SU-DHL-6 (cell line): ENCODE measurements around the gene PPP1R12B.

Experiments used
- H2AFZ ChIP-seq: fragments of 200-600 bp; sonication (generic); 2 replicates; pipeline ENCODE4 v1.6.1; 2014; ENCODE audit warnings: low read depth, mild to moderate bottlenecking, moderate library complexity, mixed read lengths, antibody characterized with exemption, low read length; ENCODE audit not compliant: severe bottlenecking
- H3F3A ChIP-seq: fragments of 200-600 bp; shearing (Covaris generic); 2 replicates; pipeline ENCODE4 v1.6.0; 2016; ENCODE audit warnings: antibody characterized with exemption, mild to moderate bottlenecking; ENCODE audit not compliant: insufficient read depth
- H3K27ac ChIP-seq: fragments of 200-600 bp; sonication (generic); 2 replicates; pipeline ENCODE4 v1.5.1; 2016; ENCODE audit warnings: low read depth, mild to moderate bottlenecking, low read length, moderate library complexity, mixed read lengths
- H3K27me3 ChIP-seq: fragments of 200-600 bp; sonication (generic), shearing (Covaris generic); 2 replicates; pipeline ENCODE4 v1.6.0; 2014; ENCODE audit warnings: mild to moderate bottlenecking, low read length
- H3K36me3 ChIP-seq: fragments of 200-600 bp; sonication (generic); 2 replicates; pipeline ENCODE4 v1.6.1; 2014; ENCODE audit warnings: mild to moderate bottlenecking, low read length, mixed read lengths
- H3K4me2 ChIP-seq: fragments of 300-600, 200-600 bp; shearing (Covaris generic), sonication (generic); 2 replicates; pipeline ENCODE4 v1.6.0; 2014; ENCODE audit warnings: low read length, low read depth, mild to moderate bottlenecking; ENCODE audit not compliant: poor library complexity, severe bottlenecking
- H3K4me3 ChIP-seq: fragments of 200-600 bp; sonication (generic); 2 replicates; pipeline ENCODE4 v1.5.1; 2014; ENCODE audit warnings: antibody characterized with exemption, low read length, mild to moderate bottlenecking, mixed read lengths; ENCODE audit not compliant: insufficient read depth, poor library complexity, severe bottlenecking
- H3K79me2 ChIP-seq: fragments of 200-600 bp; sonication (generic); 2 replicates; pipeline ENCODE4 v1.6.1; 2014; ENCODE audit warnings: mild to moderate bottlenecking, low read length, moderate library complexity; ENCODE audit not compliant: insufficient read depth
- H3K9ac ChIP-seq: fragments of 200-600 bp; sonication (generic); 2 replicates; pipeline ENCODE4 v1.7.0; 2014; ENCODE audit warnings: mild to moderate bottlenecking, low read length
- H3K9me2 ChIP-seq: fragments of 200-600 bp; sonication (generic); replicated peaks from 2 replicates; pipeline ENCODE4 v1.6.1; 2014; ENCODE audit warnings: low read length; ENCODE audit not compliant: insufficient read depth
- H3K9me3 ChIP-seq: fragments of 200-600 bp; sonication (generic); 2 replicates; pipeline ENCODE4 v1.6.1; 2014; ENCODE audit warnings: low read length, mixed read lengths; ENCODE audit not compliant: insufficient read depth
- H4K20me1 ChIP-seq: fragments of 200-600 bp; sonication (generic); 2 replicates; pipeline ENCODE4 v1.6.1; 2014; ENCODE audit warnings: low read depth, mild to moderate bottlenecking, antibody characterized with exemption, low read length, moderate library complexity, mixed read lengths
- EZH2phosphoT487 ChIP-seq: fragments of 200-600 bp; sonication (generic), shearing (Covaris generic); conservative IDR thresholded peaks from 2 replicates; pipeline ENCODE4 v1.6.1; 2018; ENCODE audit warnings: mild to moderate bottlenecking, antibody characterized with exemption, low read length, moderate library complexity, mixed read lengths
- TF ChIP-seq, protein P1 (sequence below): fragments of 200-600 bp; sonication (generic); IDR thresholded peaks from one replicate; pipeline ENCODE4 v1.5.1; 2017; ENCODE audit warnings: antibody characterized with exemption, mild to moderate bottlenecking, low read length, moderate library complexity; ENCODE audit not compliant: insufficient read depth, poor library complexity, severe bottlenecking

Gene PPP1R12B

DNA sequence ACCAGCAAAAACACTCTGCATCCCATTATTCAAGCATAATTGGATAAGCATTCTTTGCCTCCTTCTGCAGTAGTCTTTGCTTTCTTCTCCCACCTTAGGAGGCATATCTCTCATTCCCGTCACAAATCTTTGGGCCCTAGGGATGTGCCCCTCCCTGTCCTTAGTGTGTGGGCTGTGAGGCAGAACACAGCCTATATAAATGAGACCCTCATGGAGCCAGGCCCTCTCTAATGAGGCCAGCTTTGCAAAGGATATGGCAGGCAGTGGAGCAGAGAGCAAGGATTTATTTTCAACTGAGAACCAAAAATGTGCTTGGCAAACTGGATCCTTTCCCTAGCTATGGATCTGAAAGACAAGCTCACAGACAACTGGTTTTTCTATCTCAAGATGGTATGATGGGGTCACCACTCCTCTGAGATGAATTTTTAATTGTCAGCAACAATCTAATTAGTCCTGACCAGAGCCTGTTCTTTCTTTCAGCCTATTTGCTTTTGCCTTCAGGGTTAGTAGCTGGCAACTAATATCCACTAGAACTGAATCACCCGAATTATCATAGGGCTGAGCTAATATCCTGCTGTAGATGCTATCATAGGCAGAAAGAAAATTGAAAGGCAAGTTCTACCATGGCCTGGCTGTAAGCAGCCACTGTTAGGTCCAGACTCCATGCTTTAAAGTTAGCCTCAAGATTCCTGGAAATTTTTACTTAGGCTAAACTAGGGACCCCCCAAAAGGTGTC lies 227.6 kb downstream of the PPP1R12B start:
- H3K36me3 ChIP-seq = no peaks in the 10 kb centered on the region
- no peaks in the 10 kb centered on the region for H3F3A ChIP-seq
- no peak for TF ChIP-seq EZH2phosphoT487
- TF ChIP-seq, protein P1, sequence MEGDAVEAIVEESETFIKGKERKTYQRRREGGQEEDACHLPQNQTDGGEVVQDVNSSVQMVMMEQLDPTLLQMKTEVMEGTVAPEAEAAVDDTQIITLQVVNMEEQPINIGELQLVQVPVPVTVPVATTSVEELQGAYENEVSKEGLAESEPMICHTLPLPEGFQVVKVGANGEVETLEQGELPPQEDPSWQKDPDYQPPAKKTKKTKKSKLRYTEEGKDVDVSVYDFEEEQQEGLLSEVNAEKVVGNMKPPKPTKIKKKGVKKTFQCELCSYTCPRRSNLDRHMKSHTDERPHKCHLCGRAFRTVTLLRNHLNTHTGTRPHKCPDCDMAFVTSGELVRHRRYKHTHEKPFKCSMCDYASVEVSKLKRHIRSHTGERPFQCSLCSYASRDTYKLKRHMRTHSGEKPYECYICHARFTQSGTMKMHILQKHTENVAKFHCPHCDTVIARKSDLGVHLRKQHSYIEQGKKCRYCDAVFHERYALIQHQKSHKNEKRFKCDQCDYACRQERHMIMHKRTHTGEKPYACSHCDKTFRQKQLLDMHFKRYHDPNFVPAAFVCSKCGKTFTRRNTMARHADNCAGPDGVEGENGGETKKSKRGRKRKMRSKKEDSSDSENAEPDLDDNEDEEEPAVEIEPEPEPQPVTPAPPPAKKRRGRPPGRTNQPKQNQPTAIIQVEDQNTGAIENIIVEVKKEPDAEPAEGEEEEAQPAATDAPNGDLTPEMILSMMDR = no peak
- no peaks in the 10 kb centered on the region for H3K9me3 ChIP-seq
- H3K9ac ChIP-seq = no peak overlapping the region
- H3K27ac ChIP-seq = no peak overlapping the region
- no peak overlapping the region for H3K4me3 ChIP-seq
- H3K9me2 ChIP-seq = no peaks in the 10 kb centered on the region
- no peaks in the 10 kb centered on the region for H4K20me1 ChIP-seq
- H3K4me2 ChIP-seq = no peak overlapping the region
- H3K27me3 ChIP-seq = no peaks in the 10 kb centered on the region
- H2AFZ ChIP-seq = no peak overlapping the region
- no peaks in the 10 kb centered on the region for H3K79me2 ChIP-seq

DNA sequence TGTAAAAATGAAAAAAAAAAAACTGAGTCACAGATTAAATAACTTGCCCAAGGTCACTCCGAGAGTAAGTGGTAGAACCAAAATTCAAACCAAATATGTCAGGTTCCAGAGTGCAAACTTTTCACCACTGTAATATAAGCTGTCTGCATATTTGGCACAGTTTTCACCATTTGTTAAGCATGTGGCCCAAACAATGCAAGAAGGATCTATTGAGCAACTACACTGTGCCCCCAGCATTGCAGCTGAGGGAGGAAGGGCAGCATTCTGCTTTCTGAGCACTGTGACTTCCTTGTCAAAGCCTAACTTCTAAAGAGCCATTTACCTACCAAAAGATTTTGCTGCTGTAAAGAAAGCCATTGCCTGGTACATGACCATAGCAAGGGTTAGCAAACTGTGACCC lies 228.3 kb downstream of the PPP1R12B start:
- H3K27ac ChIP-seq = no peak overlapping the region
- H3K4me2 ChIP-seq = no peak overlapping the region
- no peaks in the 10 kb centered on the region for H3K27me3 ChIP-seq

DNA sequence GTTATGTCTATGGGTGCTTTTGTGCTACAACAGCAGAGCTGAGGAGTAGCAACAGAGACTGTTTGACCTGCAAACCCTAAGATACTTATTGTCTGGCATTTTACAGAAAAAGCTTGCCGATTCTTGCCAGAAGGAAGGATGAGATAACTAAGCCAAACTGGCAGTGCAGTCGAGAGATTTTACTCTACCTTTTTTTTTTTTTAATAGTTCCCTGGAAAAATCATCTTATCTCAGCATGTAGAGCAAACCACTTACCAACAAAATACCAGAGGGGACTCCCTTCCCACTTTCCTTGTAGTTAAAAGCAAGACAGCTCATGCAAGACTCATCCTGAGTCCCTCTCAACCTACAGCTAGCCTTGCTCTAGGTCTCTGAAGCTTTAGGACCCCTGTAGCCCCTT lies 228.9 kb downstream of the PPP1R12B start:
- Histone ChIP-seq H4K20me1 (no peaks in the 10 kb centered on the region), H3K27me3 (no peaks in the 10 kb centered on the region), H3K9me2 (no peaks in the 10 kb centered on the region), H3F3A (no peaks in the 10 kb centered on the region), H3K4me3 (no peak overlapping the region), H2AFZ (no peak overlapping the region), H3K79me2 (no peaks in the 10 kb centered on the region), H3K9me3 (no peaks in the 10 kb centered on the region), H3K27ac (no peak overlapping the region), H3K4me2 (no peak overlapping the region), H3K36me3 (no peaks in the 10 kb centered on the region), H3K9ac (no peak overlapping the region)
- no peak for TF ChIP-seq EZH2phosphoT487
- TF ChIP-seq, protein P1 = no peak

More for the DNA sequence above, 228.3 kb downstream of the PPP1R12B start:
- Histone ChIP-seq H3F3A (no peaks in the 10 kb centered on the region), H4K20me1 (no peaks in the 10 kb centered on the region), H3K9ac (no peak overlapping the region), H3K79me2 (no peaks in the 10 kb centered on the region), H3K4me3 (no peak overlapping the region), H3K36me3 (no peaks in the 10 kb centered on the region), H2AFZ (no peak overlapping the region), H3K9me2 (no peaks in the 10 kb centered on the region), H3K9me3 (no peaks in the 10 kb centered on the region)
- TF ChIP-seq EZH2phosphoT487 = no peak
- TF ChIP-seq, protein P1 = no peak
